Keratinocyte (primary cell): ENCODE data around the gene DDX53. TPM values are rescaled to one million over a fixed set of nuclear protein-coding genes. Genes with fewer than 3 reads are reported as not detected.

Source experiments
- DNase-seq: peaks from one replicate; pipeline ENCODE4 v3.0.0-alpha.2; 2011; ENCODE audit warnings: low read depth, missing footprints, low spot score
- FAIRE-seq: peaks from 2 replicates; lab custom pipeline; 2011; peaks lifted over from hg19 to GRCh38; lab: Jason Lieb, UNC
- H2AFZ ChIP-seq: 2 replicates; pipeline ENCODE4 v1.6.0; 2012; ENCODE audit warnings: low read length, control low read depth, inconsistent platforms; ENCODE audit not compliant: control insufficient read depth
- H3K27ac ChIP-seq: 2 replicates; pipeline ENCODE4 v1.5.1; 2011; ENCODE audit warnings: low read length; ENCODE audit not compliant: control insufficient read depth, insufficient read depth
- H3K27me3 ChIP-seq: 3 replicates; pipeline ENCODE4 v1.6.0; 2011; ENCODE audit warnings: low read length; ENCODE audit not compliant: control insufficient read depth, insufficient read depth; ENCODE audit errors: extremely low read depth
- H3K36me3 ChIP-seq, 2 experiments: 2 replicates in 1 of 2; 3 replicates in 1 of 2; pipeline ENCODE4 v1.5.1; 2011; ENCODE audit warnings: low read length in 2 of 2, mild to moderate bottlenecking in 1 of 2; ENCODE audit not compliant: control insufficient read depth in 2 of 2, insufficient read depth in 2 of 2; ENCODE audit errors: extremely low read depth in 1 of 2
- H3K4me1 ChIP-seq: 3 replicates; pipeline ENCODE4 v1.5.1; 2011; ENCODE audit warnings: low read length; ENCODE audit not compliant: control insufficient read depth, insufficient read depth; ENCODE audit errors: extremely low read depth
- H3K4me2 ChIP-seq: 3 replicates; pipeline ENCODE4 v1.6.0; 2011; ENCODE audit warnings: low read depth, low read length; ENCODE audit not compliant: control insufficient read depth, insufficient read depth; ENCODE audit errors: extremely low read depth
- H3K4me3 ChIP-seq, 3 experiments: fragments of 200-600 bp in 1 of 3; sonication (generic) in 1 of 3; 2 replicates in 2 of 3; 3 replicates in 1 of 3; pipeline ENCODE4 v1.5.1; 2011 to 2016; ENCODE audit warnings: low read length in 3 of 3, mild to moderate bottlenecking in 3 of 3, control low read depth in 2 of 3, inconsistent platforms in 1 of 3, low read depth in 1 of 3, mixed read lengths in 1 of 3, mixed run types in 1 of 3, moderate library complexity in 1 of 3; ENCODE audit not compliant: control insufficient read depth in 2 of 3, insufficient read depth in 2 of 3; ENCODE audit errors: extremely low read depth in 1 of 3
- H3K79me2 ChIP-seq: 2 replicates; pipeline ENCODE4 v1.6.0; 2012; ENCODE audit warnings: low read length; ENCODE audit not compliant: control insufficient read depth, insufficient read depth
- H3K9ac ChIP-seq: 3 replicates; pipeline ENCODE4 v1.6.0; 2011; ENCODE audit warnings: low read length; ENCODE audit not compliant: control insufficient read depth, insufficient read depth; ENCODE audit errors: extremely low read depth
- H3K9me1 ChIP-seq: 3 replicates; pipeline ENCODE4 v1.6.0; 2011; ENCODE audit warnings: low read length; ENCODE audit not compliant: control insufficient read depth, insufficient read depth; ENCODE audit errors: extremely low read depth
- H3K9me3 ChIP-seq: 2 replicates; pipeline ENCODE4 v1.5.1; 2012; ENCODE audit warnings: low read depth, low read length; ENCODE audit not compliant: control insufficient read depth
- H4K20me1 ChIP-seq: 3 replicates; pipeline ENCODE4 v1.6.0; 2011; ENCODE audit warnings: low read length; ENCODE audit not compliant: control insufficient read depth, insufficient read depth; ENCODE audit errors: extremely low read depth
- CTCF ChIP-seq, 3 experiments: IDR thresholded peaks in 1 of 3; conservative IDR thresholded peaks in 1 of 3; optimal IDR thresholded peaks in 1 of 3; 2 replicates in 2 of 3; 3 replicates in 1 of 3; pipeline versions ENCODE3 to v1.5.1; 2011; ENCODE audit warnings: low read length in 3 of 3, mild to moderate bottlenecking in 3 of 3, moderate library complexity in 2 of 3, control low read depth in 1 of 3, inconsistent platforms in 1 of 3; ENCODE audit not compliant: insufficient read depth in 2 of 3; ENCODE audit errors: extremely low read depth in 1 of 3
- EZH2 ChIP-seq: IDR thresholded peaks from one replicate; pipeline ENCODE4 v1.6.1; 2012; ENCODE audit warnings: inconsistent platforms, mild to moderate bottlenecking, low read length, moderate library complexity
- dilution Hi-C: fragments of 300-500 bp; cut with MboI; formaldehyde crosslinking; loops from one replicate; pipeline ENCODE4 v1.7.0; 2020; ENCODE audit warnings: low sequenced_read_pairs; ENCODE audit not compliant: extremely low pct_ligation_motif_present
- polyA plus RNA-seq, 5 experiments: library from polyadenylated mRNA; depleted of rRNA in 3 of 5; stranded (reverse) in 3 of 5; stranded (forward) in 1 of 5; unstranded in 1 of 5; fragments of >200 nt; gene quantifications; 1 replicate in 1 of 5; 2 replicates in 3 of 5; 3 replicates in 1 of 5; pipeline versions ENCODE4 v1.2.1 to v1.2.3, GENCODE V29; 2011 to 2012; ENCODE audit warnings: missing spikeins in 2 of 5, low read depth in 1 of 5, low replicate concordance in 1 of 5

Gene DDX53
- polyA plus RNA-seq, 1 donor (not counting 4 experiments of a cell fraction or from before 2014, with no cell fraction given) = not detected

DNA sequence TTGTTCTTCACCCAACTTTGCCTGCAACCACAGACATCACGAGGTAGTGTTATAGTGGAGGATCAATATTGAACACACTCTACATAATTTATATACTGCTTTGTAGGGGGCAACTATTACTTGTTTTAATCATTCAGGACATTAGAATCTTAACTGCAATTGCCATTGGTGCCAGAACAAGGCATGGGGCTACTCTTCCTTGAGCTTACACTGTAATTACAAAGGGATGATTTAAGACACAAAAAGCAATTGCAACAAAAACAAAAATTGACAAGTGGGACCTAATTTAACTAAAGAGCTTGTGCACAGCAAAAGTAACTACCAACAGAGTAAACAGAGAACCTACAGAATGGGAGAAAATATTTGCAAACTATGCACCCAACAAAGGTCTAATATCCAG lies 24.0 kb upstream of the DDX53 start:
- dilution Hi-C loops = no loop called here
- no peak for FAIRE-seq
- Histone ChIP-seq H3K4me2 (no peak overlapping the region), H3K36me3 (no peaks in the 10 kb centered on the region), H3K9me3 (no peaks in the 10 kb centered on the region), H4K20me1 (no peaks in the 10 kb centered on the region), H3K9me1 (no peaks in the 10 kb centered on the region), H3K4me1 (no peaks in the 10 kb centered on the region), H3K9ac (no peak overlapping the region), H2AFZ (no peak overlapping the region), H3K79me2 (no peaks in the 10 kb centered on the region), H3K27ac (no peak overlapping the region), H3K27me3 (no peaks in the 10 kb centered on the region), H3K4me3 (no peak overlapping the region)
- DNase-seq = no peak
- no peak for TF ChIP-seq CTCF (optimal IDR thresholded peaks at IDR 0.05 in 1 of 3, IDR thresholded peaks at IDR 0.05 in 1 of 3, conservative IDR thresholded peaks at IDR 0.05 in 1 of 3; ENCODE audit: extremely low read depth in 1 of 3, insufficient read depth in 2 of 3, low read length in 3 of 3)
- no peak for TF ChIP-seq EZH2

GRCh38 chrX:22985958-22986357 lies 13.8 kb upstream of the DDX53 start:
- H3K4me1 ChIP-seq = no peaks in the 10 kb centered on the region
- no peak overlapping the region for H3K4me2 ChIP-seq
- H3K79me2 ChIP-seq = no peaks in the 10 kb centered on the region
- no peak for FAIRE-seq
- TF ChIP-seq EZH2 (no peak), CTCF (optimal IDR thresholded peaks at IDR 0.05 in 1 of 3, IDR thresholded peaks at IDR 0.05 in 1 of 3, conservative IDR thresholded peaks at IDR 0.05 in 1 of 3; ENCODE audit: extremely low read depth in 1 of 3, insufficient read depth in 2 of 3, low read length in 3 of 3) (no peak)
- no peak overlapping the region for H3K27ac ChIP-seq
- no peak overlapping the region for H3K4me3 ChIP-seq
- no peaks in the 10 kb centered on the region for H3K9me1 ChIP-seq
- no peak overlapping the region for H2AFZ ChIP-seq
- no peak for DNase-seq
- no peaks in the 10 kb centered on the region for H3K27me3 ChIP-seq
- no peak overlapping the region for H3K9ac ChIP-seq
- dilution Hi-C loops = no loop called here
- H4K20me1 ChIP-seq = no peaks in the 10 kb centered on the region
- no peaks in the 10 kb centered on the region for H3K36me3 ChIP-seq
- H3K9me3 ChIP-seq = no peaks in the 10 kb centered on the region
